Measurements from ENCODE around the gene THAP12. TPM values are rescaled to one million over a fixed set of nuclear protein-coding genes. Genes with fewer than 3 reads are reported as not detected.

The THAP12 gene
- total and polyA plus RNA-seq, 2 of the 13 experiments (the other 11 are each of a cell fraction or from before 2014, with no cell fraction given), result 18.8 to 51.3 TPM

GRCh38 chr11:76380159-76380976, 564 bp downstream of the THAP12 start (continued):
- TF ChIP-seq FUBP1 (CRISPR knock-in tag; IDR thresholded peaks at IDR 0.05; ENCODE audit: borderline replicate concordance) (no peak), ZNF879 (CRISPR knock-in tag; IDR thresholded peaks at IDR 0.05) (no peak), KDM5B (CRISPR knock-in tag; IDR thresholded peaks at IDR 0.05; ENCODE audit: borderline replicate concordance) (no peak), HNRNPLL (IDR thresholded peaks at IDR 0.05; ENCODE audit: low read depth, low read length, poor library complexity, severe bottlenecking) (no peak), RXRA (CRISPR knock-in tag; IDR thresholded peaks at IDR 0.05) (no peak), ZMYM3 (CRISPR knock-in tag; IDR thresholded peaks at IDR 0.05) (peak; percentile 50; the same call in 1 of the 2 replicates), ZNF570 (CRISPR knock-in tag; IDR thresholded peaks at IDR 0.05; ENCODE audit: borderline replicate concordance) (no peak), NR1H2 (CRISPR knock-in tag; IDR thresholded peaks at IDR 0.05; ENCODE audit: borderline replicate concordance, low read depth) (0 out of 2 replicates have a peak, but pooled peaks have one; percentile 33), YY1 (IDR thresholded peaks at IDR 0.05; ENCODE audit: insufficient read depth, insufficient replicate concordance, low read depth, low read length) (no peak), ZNF782 (CRISPR knock-in tag; IDR thresholded peaks at IDR 0.05; ENCODE audit: borderline replicate concordance) (peak; percentile 52; the same call in 1 of the 2 replicates), ZSCAN5A (CRISPR knock-in tag; IDR thresholded peaks at IDR 0.05; ENCODE audit: borderline replicate concordance) (0 out of 2 replicates have a peak, but pooled peaks have one; percentile 2), ZNF710 (CRISPR knock-in tag; IDR thresholded peaks at IDR 0.05; ENCODE audit: borderline replicate concordance) (0 out of 2 replicates have a peak, but pooled peaks have one; percentile 4), REL (CRISPR knock-in tag; conservative IDR thresholded peaks at IDR 0.05) (0 out of 2 replicates have a peak, but pooled peaks have one; percentile 50)

All from HepG2 (cell line).